Stomach (tissue), 4 donors: ENCODE measurements around the gene SCTR.

Experiments
- EP300 ChIP-seq: sonication (generic); formaldehyde crosslinking; IDR thresholded peaks from one replicate; pipeline ENCODE4 v1.6.1; 2017; ENCODE audit warnings: antibody characterized with exemption
- TF ChIP-seq, protein P1 (sequence below), 7 experiments: fragments of 450-650 bp in 4 of 7; fragments of 200-600 bp in 3 of 7; sonication (generic) in 3 of 7; IDR thresholded peaks; one replicate each; pipeline ENCODE4 v1.5.1; 2016 to 2019; ENCODE audit warnings: antibody characterized with exemption in 7 of 7, control low read depth in 2 of 7, mild to moderate bottlenecking in 1 of 7

DNA sequence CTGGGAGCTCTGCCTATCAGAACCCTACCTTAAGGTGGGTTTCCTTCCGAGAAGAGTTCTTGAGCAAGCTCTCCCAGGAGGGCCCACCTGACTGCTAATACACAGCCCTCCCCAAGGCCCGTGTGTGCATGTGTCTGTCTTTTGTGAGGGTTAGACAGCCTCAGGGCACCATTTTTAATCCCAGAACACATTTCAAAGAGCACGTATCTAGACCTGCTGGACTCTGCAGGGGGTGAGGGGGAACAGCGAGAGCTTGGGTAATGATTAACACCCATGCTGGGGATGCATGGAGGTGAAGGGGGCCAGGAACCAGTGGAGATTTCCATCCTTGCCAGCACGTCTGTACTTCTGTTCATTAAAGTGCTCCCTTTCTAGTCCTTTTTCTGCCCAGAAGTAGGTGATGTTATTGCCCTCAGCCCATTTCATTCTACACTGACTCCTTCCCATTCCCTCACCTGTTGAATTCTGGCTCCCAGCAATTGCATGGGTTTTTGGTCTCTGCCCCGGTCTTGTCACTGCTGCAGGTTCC lies 86.1 kb downstream of the SCTR start:
- TF ChIP-seq, protein P1, sequence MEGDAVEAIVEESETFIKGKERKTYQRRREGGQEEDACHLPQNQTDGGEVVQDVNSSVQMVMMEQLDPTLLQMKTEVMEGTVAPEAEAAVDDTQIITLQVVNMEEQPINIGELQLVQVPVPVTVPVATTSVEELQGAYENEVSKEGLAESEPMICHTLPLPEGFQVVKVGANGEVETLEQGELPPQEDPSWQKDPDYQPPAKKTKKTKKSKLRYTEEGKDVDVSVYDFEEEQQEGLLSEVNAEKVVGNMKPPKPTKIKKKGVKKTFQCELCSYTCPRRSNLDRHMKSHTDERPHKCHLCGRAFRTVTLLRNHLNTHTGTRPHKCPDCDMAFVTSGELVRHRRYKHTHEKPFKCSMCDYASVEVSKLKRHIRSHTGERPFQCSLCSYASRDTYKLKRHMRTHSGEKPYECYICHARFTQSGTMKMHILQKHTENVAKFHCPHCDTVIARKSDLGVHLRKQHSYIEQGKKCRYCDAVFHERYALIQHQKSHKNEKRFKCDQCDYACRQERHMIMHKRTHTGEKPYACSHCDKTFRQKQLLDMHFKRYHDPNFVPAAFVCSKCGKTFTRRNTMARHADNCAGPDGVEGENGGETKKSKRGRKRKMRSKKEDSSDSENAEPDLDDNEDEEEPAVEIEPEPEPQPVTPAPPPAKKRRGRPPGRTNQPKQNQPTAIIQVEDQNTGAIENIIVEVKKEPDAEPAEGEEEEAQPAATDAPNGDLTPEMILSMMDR (IDR thresholded peaks at IDR 0.05) = no peak
- no peak for TF ChIP-seq EP300
